Prostate gland (tissue), 2 donors: Measurements from ENCODE around the gene PCLO. TPM values are rescaled to one million over a fixed set of nuclear protein-coding genes. Genes with fewer than 3 reads are reported as not detected.
"Not testable (repeated sequence)": the region's sequence is repeated elsewhere in the genome, so short reads cannot be mapped to it uniquely, and the experiment has no call there.

Experiments
- DNase-seq: peaks from one replicate; pipeline ENCODE4 v3.0.0-alpha.2; 2019; ENCODE audit warnings: low spot score
- H3K27ac ChIP-seq, 2 donors: fragments of 200-600 bp; sonication (generic); 2 replicates each; pipeline ENCODE4 v1.5.1; 2017 to 2019
- H3K27me3 ChIP-seq: fragments of 200-600 bp; sonication (generic); replicated peaks from 2 replicates; pipeline ENCODE4 v1.5.1; 2019; ENCODE audit not compliant: insufficient read depth
- H3K36me3 ChIP-seq, 2 donors: fragments of 200-600 bp; sonication (generic); 1 replicate in 1 of 2; 2 replicates in 1 of 2; pipeline versions ENCODE4 v1.5.1 to v1.8.1; 2017 to 2019
- H3K4me1 ChIP-seq: fragments of 200-600 bp; sonication (generic); replicated peaks from 2 replicates; pipeline ENCODE4 v1.5.1; 2019
- H3K4me3 ChIP-seq, 2 donors: fragments of 200-600 bp; sonication (generic); 2 replicates each; pipeline ENCODE4 v1.5.1; 2017 to 2019
- H3K9me3 ChIP-seq: fragments of 200-600 bp; sonication (generic); 2 replicates; pipeline ENCODE4 v1.5.1; 2017
- POLR2A ChIP-seq: fragments of 450-650 bp; IDR thresholded peaks from one replicate; pipeline ENCODE4 v1.6.1; 2016; ENCODE audit warnings: antibody characterized with exemption, mild to moderate bottlenecking
- POLR2AphosphoS5 ChIP-seq: sonication (generic); formaldehyde crosslinking; IDR thresholded peaks from one replicate; pipeline ENCODE4 v1.6.1; 2017; ENCODE audit warnings: antibody characterized with exemption
- WGBS: methylation state at CpG from one replicate; pipeline ENCODE4 v1.1.5; 2018; 5-methylcytosine and 5-hydroxymethylcytosine counted together
- intact Hi-C: fragments of 100-400 bp; cut with DNase I; formaldehyde crosslinking; loops from one replicate; pipeline ENCODE4 v1.14.2; 2022
- total RNA-seq, 2 donors: library from RNA; depleted of rRNA; stranded (reverse); fragments of >200 nt; gene quantifications; one replicate each; pipeline ENCODE4 v1.1.0, GENCODE V29; 2016
- TF ChIP-seq, protein P1 (sequence below), 4 experiments: fragments of 200-600 bp in 2 of 4; fragments of 450-650 bp in 2 of 4; sonication (generic) in 2 of 4; IDR thresholded peaks; 1 replicate in 3 of 4; 2 replicates in 1 of 4; pipeline ENCODE4 v1.5.1; 2016 to 2019; ENCODE audit warnings: antibody characterized with exemption in 4 of 4, mild to moderate bottlenecking in 2 of 4, moderate library complexity in 2 of 4

The PCLO gene
- total RNA-seq, 2 donors from 2014 or later: 14.5 to 25.2 TPM

DNA sequence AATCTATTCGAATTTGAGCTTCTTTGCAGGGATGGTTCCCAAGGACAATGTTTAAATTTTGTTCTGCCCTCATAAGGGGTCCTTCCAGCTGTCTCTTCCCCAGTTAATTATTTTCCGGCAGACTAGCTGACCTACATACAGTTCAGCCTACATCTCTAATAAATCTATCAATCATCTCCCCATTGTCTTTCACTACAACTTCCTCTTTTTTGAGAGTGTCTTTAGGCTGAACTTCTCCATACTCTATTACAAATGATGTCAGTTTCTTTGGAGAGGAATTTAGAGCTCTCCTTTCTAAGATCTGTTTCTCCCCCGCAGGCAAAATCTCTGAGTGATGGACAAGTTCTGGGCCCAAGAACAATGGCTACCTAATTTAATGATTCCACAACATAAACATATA, 122.2 kb downstream of the PCLO start:
- no peak for DNase-seq
- intact Hi-C loops: no loop called here
- TF ChIP-seq POLR2AphosphoS5 (no peak), POLR2A (no peak)
- TF ChIP-seq, protein P1, sequence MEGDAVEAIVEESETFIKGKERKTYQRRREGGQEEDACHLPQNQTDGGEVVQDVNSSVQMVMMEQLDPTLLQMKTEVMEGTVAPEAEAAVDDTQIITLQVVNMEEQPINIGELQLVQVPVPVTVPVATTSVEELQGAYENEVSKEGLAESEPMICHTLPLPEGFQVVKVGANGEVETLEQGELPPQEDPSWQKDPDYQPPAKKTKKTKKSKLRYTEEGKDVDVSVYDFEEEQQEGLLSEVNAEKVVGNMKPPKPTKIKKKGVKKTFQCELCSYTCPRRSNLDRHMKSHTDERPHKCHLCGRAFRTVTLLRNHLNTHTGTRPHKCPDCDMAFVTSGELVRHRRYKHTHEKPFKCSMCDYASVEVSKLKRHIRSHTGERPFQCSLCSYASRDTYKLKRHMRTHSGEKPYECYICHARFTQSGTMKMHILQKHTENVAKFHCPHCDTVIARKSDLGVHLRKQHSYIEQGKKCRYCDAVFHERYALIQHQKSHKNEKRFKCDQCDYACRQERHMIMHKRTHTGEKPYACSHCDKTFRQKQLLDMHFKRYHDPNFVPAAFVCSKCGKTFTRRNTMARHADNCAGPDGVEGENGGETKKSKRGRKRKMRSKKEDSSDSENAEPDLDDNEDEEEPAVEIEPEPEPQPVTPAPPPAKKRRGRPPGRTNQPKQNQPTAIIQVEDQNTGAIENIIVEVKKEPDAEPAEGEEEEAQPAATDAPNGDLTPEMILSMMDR (IDR thresholded peaks at IDR 0.05): no peak
- 84% methylated on average over 3 of the region's 3 CpGs for WGBS
- no peak overlapping the region for H3K27ac ChIP-seq
- no peaks in the 10 kb centered on the region for H3K9me3 ChIP-seq
- no peaks in the 10 kb centered on the region for H3K4me1 ChIP-seq
- H3K36me3 ChIP-seq: no peaks in the 10 kb centered on the region
- H3K4me3 ChIP-seq: no peak overlapping the region
- H3K27me3 ChIP-seq: no peaks in the 10 kb centered on the region

DNA sequence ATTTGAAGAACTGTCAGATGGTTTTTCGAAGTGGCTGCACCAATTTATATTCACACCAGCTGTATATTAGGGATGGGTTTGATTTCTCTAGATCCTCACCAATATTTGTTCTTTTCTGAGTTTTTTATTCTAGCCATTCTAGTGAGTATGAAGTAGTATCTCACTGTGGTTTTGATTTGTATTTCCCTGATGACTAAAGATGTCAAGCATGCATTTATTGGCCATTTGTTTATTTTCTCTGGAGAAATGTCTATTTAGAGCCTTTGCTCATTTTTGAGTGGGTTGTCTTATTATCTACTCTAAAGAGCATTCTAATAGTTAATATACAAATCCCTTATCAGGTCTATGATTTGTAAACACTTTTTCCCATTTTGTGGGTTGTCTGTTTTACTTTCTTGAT, 123.9 kb downstream of the PCLO start:
- no peak overlapping the region for H3K4me3 ChIP-seq
- no peaks in the 10 kb centered on the region for H3K27me3 ChIP-seq
- H3K27ac ChIP-seq: no peak overlapping the region
- intact Hi-C loops: no loop called here
- H3K9me3 ChIP-seq: no peaks in the 10 kb centered on the region
- H3K36me3 ChIP-seq: no peaks in the 10 kb centered on the region
- no peaks in the 10 kb centered on the region for H3K4me1 ChIP-seq
- DNase-seq: no peak
- WGBS: 97% methylated on average over 1 of the region's 1 CpG
- TF ChIP-seq POLR2A (no peak), POLR2AphosphoS5 (no peak)
- TF ChIP-seq, protein P1 (IDR thresholded peaks at IDR 0.05): no peak

- TF ChIP-seq, protein P1 (IDR thresholded peaks at IDR 0.05): no peak
- no peak for TF ChIP-seq POLR2A
- no peak for TF ChIP-seq POLR2AphosphoS5
- no peak for DNase-seq
- Histone ChIP-seq H3K27me3 (no peaks in the 10 kb centered on the region), H3K4me3 (no peak overlapping the region), H3K27ac (no peak overlapping the region), H3K9me3 (no peaks in the 10 kb centered on the region), H3K36me3 (no peaks in the 10 kb centered on the region), H3K4me1 (no peaks in the 10 kb centered on the region)
- intact Hi-C loops: no loop called here
- WGBS: 61% methylated on average over 3 of the region's 3 CpGs
Observed at GRCh38 chr7:83036721-83037380, 125.8 kb downstream of the PCLO start.

DNA sequence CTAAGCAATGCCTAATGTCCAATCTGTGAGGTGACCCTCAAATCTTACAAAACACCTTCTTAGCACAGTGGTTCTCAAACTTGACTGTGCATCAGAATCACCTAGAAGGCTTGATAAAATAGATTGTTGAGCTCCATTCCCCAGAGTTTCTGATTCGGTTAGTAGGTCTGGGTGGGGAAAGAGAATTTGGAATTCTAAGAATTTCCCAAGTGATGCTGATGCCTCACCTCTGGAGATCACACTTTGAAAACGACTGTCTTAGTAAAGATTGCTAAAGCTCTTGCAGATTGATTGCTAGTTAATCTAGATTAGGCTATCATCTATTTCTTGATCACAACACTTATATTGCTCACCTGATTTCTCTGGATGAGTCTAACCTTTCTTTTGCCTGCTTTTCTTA, 126.6 kb downstream of the PCLO start:
- WGBS: 33% methylated on average over 2 of the region's 2 CpGs
- Histone ChIP-seq H3K36me3 (no peaks in the 10 kb centered on the region), H3K9me3 (no peaks in the 10 kb centered on the region), H3K27ac (no peak overlapping the region), H3K27me3 (no peaks in the 10 kb centered on the region), H3K4me3 (no peak overlapping the region), H3K4me1 (no peaks in the 10 kb centered on the region)
- no peak for DNase-seq
- TF ChIP-seq, protein P1 (IDR thresholded peaks at IDR 0.05): no peak
- TF ChIP-seq POLR2A: no peak
- TF ChIP-seq POLR2AphosphoS5: no peak
- intact Hi-C loops: no loop called here

- H3K36me3 ChIP-seq: no peaks in the 10 kb centered on the region
- H3K9me3 ChIP-seq: no peaks in the 10 kb centered on the region
- no peak for DNase-seq
- no peak for TF ChIP-seq POLR2AphosphoS5
- no peak for TF ChIP-seq POLR2A
- TF ChIP-seq, protein P1 (IDR thresholded peaks at IDR 0.05): no peak
- H3K27ac ChIP-seq: no peak overlapping the region
- intact Hi-C loops: no loop called here
- H3K4me3 ChIP-seq: no peak overlapping the region
- no peaks in the 10 kb centered on the region for H3K4me1 ChIP-seq
- no peaks in the 10 kb centered on the region for H3K27me3 ChIP-seq
Observed at GRCh38 chr7:83032195-83032594, 130.5 kb downstream of the PCLO start.

DNA sequence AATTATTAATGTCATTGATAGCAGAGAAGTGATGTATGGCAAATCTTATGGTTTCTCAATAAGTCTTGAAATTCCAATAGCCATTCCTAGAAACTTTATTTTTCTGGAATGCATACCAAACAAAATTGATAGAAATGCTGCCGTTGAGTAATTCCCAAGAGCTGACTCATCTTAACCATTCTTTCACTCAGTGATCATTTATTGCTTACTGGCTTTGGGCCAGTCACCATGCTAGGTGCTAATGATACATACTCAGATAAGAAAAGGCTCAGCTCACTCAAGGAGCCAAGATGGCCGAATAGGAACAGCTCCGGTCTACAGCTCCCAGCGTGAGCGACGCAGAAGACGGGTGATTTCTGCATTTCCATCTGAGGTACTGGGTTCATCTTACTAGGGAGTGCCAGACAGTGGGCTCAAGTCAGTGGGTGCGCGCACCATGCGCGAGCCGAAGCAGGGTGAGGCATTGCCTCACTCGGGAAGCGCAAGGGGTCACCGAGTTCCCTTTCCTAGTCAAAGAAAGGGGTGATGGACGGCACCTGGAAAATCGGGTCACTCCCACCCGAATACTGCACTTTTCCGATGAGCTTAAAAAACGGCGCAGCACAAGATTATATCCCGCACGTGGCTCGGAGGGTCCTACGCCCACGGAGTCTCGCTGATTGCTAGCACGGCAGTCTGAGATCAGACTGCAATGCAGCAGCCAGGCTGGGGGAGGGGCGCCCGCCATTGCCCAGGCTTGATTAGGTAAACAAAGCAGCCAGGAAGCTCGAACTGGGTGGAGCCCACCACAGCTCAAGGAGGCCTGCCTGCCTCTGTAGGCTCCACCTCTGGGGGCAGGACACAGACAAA, 138.6 kb downstream of the PCLO start:
- intact Hi-C loops, H3K4me3 ChIP-seq, H3K27me3 ChIP-seq, H3K4me1 ChIP-seq, H3K27ac ChIP-seq, DNase-seq, H3K36me3 ChIP-seq, H3K9me3 ChIP-seq: not testable (repeated sequence)
- 85% methylated on average over 31 of the region's 31 CpGs for WGBS
